ENCODE data around the gene MTHFSD. TPM values are rescaled to one million over a fixed set of nuclear protein-coding genes. Genes with fewer than 3 reads are reported as not detected.

MTHFSD gene
- total RNA-seq, 1 experiment from 2014 or later, result 11.9 TPM

- no peaks in the 10 kb centered on the region for H3K4me1 ChIP-seq (ENCODE audit: insufficient read depth, low read length)
- H3F3A ChIP-seq (ENCODE audit: low read length, unreplicated experiment), result no peaks in the 10 kb centered on the region
- H3K79me2 ChIP-seq (ENCODE audit: low read length), result no peaks in the 10 kb centered on the region
- H3K27ac ChIP-seq (ENCODE audit: low read length), result no peak overlapping the region
- no peak for ATAC-seq
- ChIA-PET POLR2A (ENCODE audit: unreplicated experiment) (no interaction called here), CTCF (interaction anchor here (0.6 kb wide), 1 partner anchor 18 kb away, joined by 3 read pairs; no protein-coding TSS in a partner anchor)
- no peaks in the 10 kb centered on the region for H3K36me3 ChIP-seq (ENCODE audit: low read depth, low read length)
- no peaks in the 10 kb centered on the region for H4K20me1 ChIP-seq (ENCODE audit: low read length)
- H3K9me3 ChIP-seq (ENCODE audit: low read length), result no peaks in the 10 kb centered on the region
- no peak overlapping the region for H3K4me2 ChIP-seq (ENCODE audit: low read length)
- TF ChIP-seq CTCF (conservative IDR thresholded peaks at IDR 0.05; ENCODE audit: low read depth, low read length) (no peak), EZH2 (IDR thresholded peaks at IDR 0.05; ENCODE audit: low read length, unreplicated experiment) (no peak)
- H3K9ac ChIP-seq (ENCODE audit: low read length), result no peak overlapping the region
- no TSS peak for BruUV-seq (replicated peaks)
- DNase-seq, result no peak
- no peak overlapping the region for H3K4me3 ChIP-seq (ENCODE audit: low read length)
- peaks cover 91% of the 10 kb centered on the region for H3K27me3 ChIP-seq (ENCODE audit: low read length)
- no peaks in the 10 kb centered on the region for H3K9me2 ChIP-seq (replicated peaks; ENCODE audit: low read length)
- intact Hi-C loops (cut with micrococcal nuclease), result no loop called here
- H2AFZ ChIP-seq (ENCODE audit: low read length), result no peak overlapping the region
Observed at GRCh38 chr16:86499889-86500707, 54.9 kb downstream of the MTHFSD start.

- no peak for DNase-seq
- Histone ChIP-seq H3K27me3 (ENCODE audit: low read length) (peaks cover 91% of the 10 kb centered on the region), H3K9ac (ENCODE audit: low read length) (no peak overlapping the region), H4K20me1 (ENCODE audit: low read length) (no peaks in the 10 kb centered on the region), H3F3A (ENCODE audit: low read length, unreplicated experiment) (no peaks in the 10 kb centered on the region), H3K4me3 (ENCODE audit: low read length) (no peak overlapping the region), H3K27ac (ENCODE audit: low read length) (no peak overlapping the region), H3K36me3 (ENCODE audit: low read depth, low read length) (no peaks in the 10 kb centered on the region), H3K79me2 (ENCODE audit: low read length) (no peaks in the 10 kb centered on the region), H3K4me1 (ENCODE audit: insufficient read depth, low read length) (no peaks in the 10 kb centered on the region), H3K9me2 (replicated peaks; ENCODE audit: low read length) (no peaks in the 10 kb centered on the region), H3K4me2 (ENCODE audit: low read length) (no peak overlapping the region), H3K9me3 (ENCODE audit: low read length) (no peaks in the 10 kb centered on the region), H2AFZ (ENCODE audit: low read length) (no peak overlapping the region)
- intact Hi-C loops (cut with micrococcal nuclease), result no loop called here
- BruUV-seq (replicated peaks), result no TSS peak
- ChIA-PET POLR2A (ENCODE audit: unreplicated experiment) (no interaction called here), CTCF (interaction anchor here (0.6 kb wide), 1 partner anchor 19 kb away, joined by 3 read pairs; no protein-coding TSS in a partner anchor)
- TF ChIP-seq EZH2phosphoT487 (IDR thresholded peaks at IDR 0.05; ENCODE audit: borderline replicate concordance, low read length), result no peak
- TF ChIP-seq EZH2 (IDR thresholded peaks at IDR 0.05; ENCODE audit: low read length, unreplicated experiment), result no peak
- no peak for TF ChIP-seq CTCF (conservative IDR thresholded peaks at IDR 0.05; ENCODE audit: low read depth, low read length)
- ATAC-seq, result no peak
Observed at GRCh38 chr16:86499440-86499786, 55.6 kb downstream of the MTHFSD start.
